ENCODE data around the gene PRXL2B. TPM values are rescaled to one million over a fixed set of nuclear protein-coding genes. Genes with fewer than 3 reads are reported as not detected.
"Not testable (repeated sequence)": the region's sequence is repeated elsewhere in the genome, so short reads cannot be mapped to it uniquely, and the experiment has no call there.

Gene PRXL2B
- total and polyA plus RNA-seq, 10 of the 15 experiments (the other 5 are each of a cell fraction or from before 2014, with no cell fraction given), result 0.44 to 5.6 (median 4.0) TPM

GRCh38 chr1:2569060-2569459 is 17.5 kb upstream of the PRXL2B start:
- FAIRE-seq, result no peak
- SMC1A ChIA-PET (ENCODE audit: uncharacterized antibody, unreplicated experiment), result no interaction called here
- in situ Hi-C loops (cut with MboI), result no loop called here

GRCh38 chr1:2569703-2570102 is 16.9 kb upstream of the PRXL2B start:
- CTCF ChIA-PET; H3K4me1 ChIP-seq (ENCODE audit: control insufficient read depth, insufficient read depth, low read length); H4K20me1 ChIP-seq (ENCODE audit: control insufficient read depth, insufficient read depth); in situ Hi-C loops (cut with MboI); intact Hi-C loops (cut with micrococcal nuclease; ENCODE audit: unreplicated experiment); H3K27me3 ChIP-seq (replicated peaks in 1 of 2; ENCODE audit: control insufficient read depth in 2 of 2, insufficient read depth in 2 of 2, low read length in 1 of 2); H3K4me3 ChIP-seq; POLR2A ChIA-PET; H2AFZ ChIP-seq (ENCODE audit: control insufficient read depth, low read depth, low read length); H3K9ac ChIP-seq (ENCODE audit: control insufficient read depth, insufficient read depth, low read length); H3K36me3 ChIP-seq (ENCODE audit: control insufficient read depth in 2 of 2, insufficient read depth in 2 of 2, low read length in 1 of 2); H3K9me3 ChIP-seq (replicated peaks; ENCODE audit: control insufficient read depth, insufficient read depth, low read length); DNase-seq (ENCODE audit: low read depth, low spot score); H3K79me2 ChIP-seq (ENCODE audit: control insufficient read depth, insufficient read depth, low read length); H3K4me2 ChIP-seq (ENCODE audit: control insufficient read depth, insufficient read depth); SMC1A ChIA-PET (ENCODE audit: uncharacterized antibody, unreplicated experiment); ATAC-seq; FAIRE-seq; H3K27ac ChIP-seq (ENCODE audit: control insufficient read depth, insufficient read depth); RAD21 ChIA-PET (ENCODE audit: unreplicated experiment); BruUV-seq (replicated peaks): not testable (repeated sequence)
- WGBS (ENCODE audit: insufficient coverage, insufficient replicate concordance, low lambda C conversion rate, missing lambda C conversion rate), result 75% methylated on average over 13 of the region's 13 CpGs

More at GRCh38 chr1:2569060-2569459, 17.5 kb upstream of the PRXL2B start:
- Histone ChIP-seq H3K4me1 (ENCODE audit: control insufficient read depth, insufficient read depth, low read length) (no peaks in the 10 kb centered on the region), H4K20me1 (ENCODE audit: control insufficient read depth, insufficient read depth) (no peaks in the 10 kb centered on the region), H3K36me3 (ENCODE audit: control insufficient read depth in 2 of 2, insufficient read depth in 2 of 2, low read length in 1 of 2) (no peaks in the 10 kb centered on the region), H2AFZ (ENCODE audit: control insufficient read depth, low read depth, low read length) (no peak overlapping the region), H3K4me3 (no peak overlapping the region), H3K4me2 (ENCODE audit: control insufficient read depth, insufficient read depth) (no peak overlapping the region), H3K79me2 (ENCODE audit: control insufficient read depth, insufficient read depth, low read length) (no peaks in the 10 kb centered on the region), H3K27me3 (replicated peaks in 1 of 2; ENCODE audit: control insufficient read depth in 2 of 2, insufficient read depth in 2 of 2, low read length in 1 of 2) (no peaks in the 10 kb centered on the region), H3K9ac (ENCODE audit: control insufficient read depth, insufficient read depth, low read length) (no peak overlapping the region), H3K27ac (ENCODE audit: control insufficient read depth, insufficient read depth) (no peak overlapping the region), H3K9me3 (replicated peaks; ENCODE audit: control insufficient read depth, insufficient read depth, low read length) (peaks cover 2% of the 10 kb centered on the region; the same call in 1 of the 3 replicates)
- ChIA-PET POLR2A (no interaction called here), CTCF (no interaction called here), RAD21 (ENCODE audit: unreplicated experiment) (no interaction called here)
- no peak for TF ChIP-seq YY1 (IDR thresholded peaks at IDR 0.05; ENCODE audit: low read depth, low read length)
- TF ChIP-seq, protein P1, sequence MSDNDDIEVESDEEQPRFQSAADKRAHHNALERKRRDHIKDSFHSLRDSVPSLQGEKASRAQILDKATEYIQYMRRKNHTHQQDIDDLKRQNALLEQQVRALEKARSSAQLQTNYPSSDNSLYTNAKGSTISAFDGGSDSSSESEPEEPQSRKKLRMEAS (IDR thresholded peaks at IDR 0.05; ENCODE audit: low read depth, low read length), result no peak
- no peak for TF ChIP-seq IKZF2 (IDR thresholded peaks at IDR 0.05)
- no peak for TF ChIP-seq BCL11A (IDR thresholded peaks at IDR 0.05; ENCODE audit: low read depth, low read length)
- no peak for TF ChIP-seq RELA (IDR thresholded peaks at IDR 0.05; ENCODE audit: borderline replicate concordance, partially characterized antibody)
- no peak for TF ChIP-seq HDAC2 (IDR thresholded peaks at IDR 0.05)
- no peak for TF ChIP-seq REST (IDR thresholded peaks at IDR 0.05; ENCODE audit: low read depth, low read length)
- no peak for TF ChIP-seq NBN (IDR thresholded peaks at IDR 0.05)
- TF ChIP-seq DPF2 (IDR thresholded peaks at IDR 0.05), result no peak
- TF ChIP-seq NFXL1 (IDR thresholded peaks at IDR 0.05; ENCODE audit: borderline replicate concordance), result no peak
- TF ChIP-seq CREM (IDR thresholded peaks at IDR 0.05; ENCODE audit: low read depth), result no peak
- no peak for TF ChIP-seq PML (IDR thresholded peaks at IDR 0.05; ENCODE audit: low read length)
- no peak for TF ChIP-seq MTA3 (IDR thresholded peaks at IDR 0.05; ENCODE audit: borderline replicate concordance, low read length)
- TF ChIP-seq, protein P2, sequence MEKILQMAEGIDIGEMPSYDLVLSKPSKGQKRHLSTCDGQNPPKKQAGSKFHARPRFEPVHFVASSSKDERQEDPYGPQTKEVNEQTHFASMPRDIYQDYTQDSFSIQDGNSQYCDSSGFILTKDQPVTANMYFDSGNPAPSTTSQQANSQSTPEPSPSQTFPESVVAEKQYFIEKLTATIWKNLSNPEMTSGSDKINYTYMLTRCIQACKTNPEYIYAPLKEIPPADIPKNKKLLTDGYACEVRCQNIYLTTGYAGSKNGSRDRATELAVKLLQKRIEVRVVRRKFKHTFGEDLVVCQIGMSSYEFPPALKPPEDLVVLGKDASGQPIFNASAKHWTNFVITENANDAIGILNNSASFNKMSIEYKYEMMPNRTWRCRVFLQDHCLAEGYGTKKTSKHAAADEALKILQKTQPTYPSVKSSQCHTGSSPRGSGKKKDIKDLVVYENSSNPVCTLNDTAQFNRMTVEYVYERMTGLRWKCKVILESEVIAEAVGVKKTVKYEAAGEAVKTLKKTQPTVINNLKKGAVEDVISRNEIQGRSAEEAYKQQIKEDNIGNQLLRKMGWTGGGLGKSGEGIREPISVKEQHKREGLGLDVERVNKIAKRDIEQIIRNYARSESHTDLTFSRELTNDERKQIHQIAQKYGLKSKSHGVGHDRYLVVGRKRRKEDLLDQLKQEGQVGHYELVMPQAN (conservative IDR thresholded peaks at IDR 0.05), result no peak
- TF ChIP-seq SUZ12 (IDR thresholded peaks at IDR 0.05; ENCODE audit: unreplicated experiment), result no peak
- DNase-seq (ENCODE audit: low read depth, low spot score) (no peak), ATAC-seq (no peak)
- no TSS peak for BruUV-seq (replicated peaks)
- intact Hi-C loops (cut with micrococcal nuclease; ENCODE audit: unreplicated experiment), result no loop called here
- WGBS (ENCODE audit: insufficient coverage, insufficient replicate concordance, low lambda C conversion rate, missing lambda C conversion rate), result 86% methylated on average over 15 of the region's 17 CpGs

Measured in GM12878 (cell line).